PFSK-1 (cell line): ENCODE measurements around the gene PPP2R2B.

Experiments used
- POLR2AphosphoS5 ChIP-seq: IDR thresholded peaks from 2 replicates; pipeline ENCODE4 v1.6.1; 2012; ENCODE audit warnings: low read depth, mild to moderate bottlenecking, control low read depth, low read length, moderate library complexity
- TAF1 ChIP-seq: IDR thresholded peaks from 2 replicates; pipeline ENCODE4 v1.6.1; 2012; ENCODE audit warnings: low read length, control low read depth, borderline replicate concordance; ENCODE audit not compliant: insufficient read depth

GRCh38 chr5:146778261-146778660 is 100.3 kb downstream of the PPP2R2B start:
- no peak for TF ChIP-seq TAF1
- no peak for TF ChIP-seq POLR2AphosphoS5
